Endothelial cell of umbilical vein (primary cell): ENCODE data around the gene SCIN. TPM values are rescaled to one million over a fixed set of nuclear protein-coding genes. Genes with fewer than 3 reads are reported as not detected.

Experiments used
- BruUV-seq: library from RNA; stranded (reverse); fragments of 400-500 nt; replicated peaks from 2 replicates; lab custom pipeline; 2021; lab: Mats Ljungman, UMichigan
- CTCF ChIA-PET: fragments of 300-600, 350-600 bp; sonication (Branson Sonifier 250); formaldehyde crosslinking; loops from one replicate; lab custom pipeline; 2021; ENCODE audit warnings: antibody characterized with exemption, inconsistent platforms; lab: Charles Lee
- POLR2A ChIA-PET: fragments of 300-600, 350-600 bp; sonication (Branson Sonifier 250); formaldehyde crosslinking; loops from one replicate; lab custom pipeline; 2021; ENCODE audit warnings: antibody characterized with exemption, inconsistent platforms; lab: Charles Lee
- DNase-seq: peaks from one replicate; pipeline ENCODE4 v3.0.0-alpha.2; 2011; ENCODE audit warnings: low read depth, low spot score
- FAIRE-seq: peaks from 2 replicates; lab custom pipeline; 2011; peaks lifted over from hg19 to GRCh38; lab: Jason Lieb, UNC
- H2AFZ ChIP-seq: 2 replicates; pipeline ENCODE4 v1.6.0; 2012; ENCODE audit warnings: low read depth, low read length, control low read depth, inconsistent platforms
- H3K27ac ChIP-seq: 2 replicates; pipeline ENCODE4 v1.5.1; 2011; ENCODE audit warnings: low read depth, mild to moderate bottlenecking, control low read depth, low read length, moderate library complexity; ENCODE audit not compliant: insufficient read depth
- H3K27me3 ChIP-seq, 2 experiments: 2 replicates each; pipeline versions ENCODE4 v1.6.0 to v1.6.1; 2011; ENCODE audit warnings: low read length in 2 of 2, mixed read lengths in 1 of 2; ENCODE audit not compliant: control insufficient read depth in 2 of 2, insufficient read depth in 2 of 2
- H3K36me3 ChIP-seq, 2 experiments: 2 replicates in 1 of 2; 3 replicates in 1 of 2; pipeline ENCODE4 v1.5.1; 2011; ENCODE audit warnings: low read length in 2 of 2, mild to moderate bottlenecking in 1 of 2, moderate library complexity in 1 of 2; ENCODE audit not compliant: control insufficient read depth in 2 of 2, insufficient read depth in 2 of 2; ENCODE audit errors: extremely low read depth in 1 of 2
- H3K4me1 ChIP-seq: 3 replicates; pipeline ENCODE4 v1.5.1; 2011; ENCODE audit warnings: mild to moderate bottlenecking, low read length; ENCODE audit not compliant: control insufficient read depth, insufficient read depth; ENCODE audit errors: extremely low read depth
- H3K4me2 ChIP-seq: 2 replicates; pipeline ENCODE4 v1.6.1; 2011; ENCODE audit warnings: low read length, control low read depth, mixed read lengths; ENCODE audit not compliant: insufficient read depth
- H3K4me3 ChIP-seq, 3 experiments: fragments of 200-600 bp in 1 of 3; sonication (generic), shearing (Covaris generic) in 1 of 3; replicated peaks in 1 of 3; 2 replicates each; pipeline ENCODE4 v1.5.1; 2011 to 2016; ENCODE audit warnings: control low read depth in 3 of 3, low read length in 3 of 3, mild to moderate bottlenecking in 2 of 3, inconsistent platforms in 1 of 3, low read depth in 1 of 3, moderate library complexity in 1 of 3; ENCODE audit not compliant: insufficient read depth in 1 of 3
- H3K79me2 ChIP-seq: 2 replicates; pipeline ENCODE4 v1.6.0; 2012; ENCODE audit warnings: low read length, inconsistent platforms; ENCODE audit not compliant: control insufficient read depth, insufficient read depth
- H3K9ac ChIP-seq: replicated peaks from 2 replicates; pipeline ENCODE3; 2011; ENCODE audit warnings: low read length, control low read depth; ENCODE audit not compliant: insufficient read depth; ENCODE audit errors: extremely low read depth
- H3K9me1 ChIP-seq: replicated peaks from 3 replicates; pipeline ENCODE4 v1.6.0; 2011; ENCODE audit warnings: mild to moderate bottlenecking, low read length; ENCODE audit not compliant: control insufficient read depth, insufficient read depth; ENCODE audit errors: extremely low read depth
- H3K9me3 ChIP-seq: replicated peaks from 2 replicates; pipeline ENCODE4 v1.5.1; 2012; ENCODE audit warnings: low read length, inconsistent platforms; ENCODE audit not compliant: control insufficient read depth, insufficient read depth
- H4K20me1 ChIP-seq: replicated peaks from 2 replicates; pipeline ENCODE3; 2011; ENCODE audit warnings: mild to moderate bottlenecking, low read length; ENCODE audit not compliant: control insufficient read depth, insufficient read depth; ENCODE audit errors: extremely low read depth
- CTCF ChIP-seq, 2 donors: IDR thresholded peaks; 1 replicate in 1 of 2; 2 replicates in 1 of 2; pipeline ENCODE4 v1.5.1; 2011; ENCODE audit warnings: low read length in 2 of 2, mild to moderate bottlenecking in 2 of 2, moderate library complexity in 2 of 2, control low read depth in 1 of 2, inconsistent platforms in 1 of 2, low read depth in 1 of 2; ENCODE audit not compliant: insufficient read depth in 1 of 2; ENCODE audit errors: extremely low read depth in 1 of 2
- EZH2 ChIP-seq: IDR thresholded peaks from 2 replicates; pipeline ENCODE4 v1.6.1; 2012; ENCODE audit warnings: borderline replicate concordance, low read depth, mild to moderate bottlenecking, moderate library complexity, low read length, inconsistent platforms; ENCODE audit not compliant: severe bottlenecking
- FOS ChIP-seq: IDR thresholded peaks from 2 replicates; pipeline ENCODE4 v1.6.1; 2011; ENCODE audit warnings: mild to moderate bottlenecking, low read length, moderate library complexity, borderline replicate concordance; ENCODE audit not compliant: insufficient read depth
- GATA2 ChIP-seq: IDR thresholded peaks from 2 replicates; pipeline ENCODE4 v1.7.0; 2011; ENCODE audit warnings: low read depth, mild to moderate bottlenecking, moderate library complexity, mixed read lengths, low read length; ENCODE audit not compliant: insufficient read length, insufficient read depth
- JUN ChIP-seq: IDR thresholded peaks from 2 replicates; pipeline ENCODE4 v1.6.1; 2011; ENCODE audit warnings: borderline replicate concordance, low read depth; ENCODE audit not compliant: insufficient read length, insufficient read depth
- MAX ChIP-seq: IDR thresholded peaks from 2 replicates; pipeline ENCODE4 v1.6.1; 2011; ENCODE audit not compliant: insufficient read depth, insufficient read length
- MYC ChIP-seq: IDR thresholded peaks from one replicate; pipeline ENCODE4 v1.6.1; 2011; ENCODE audit warnings: mild to moderate bottlenecking, low read depth, low read length
- POLR2A ChIP-seq: IDR thresholded peaks from 2 replicates; pipeline ENCODE4 v1.6.1; 2012; ENCODE audit warnings: low read depth, mild to moderate bottlenecking, control low read depth, low read length
- POLR2AphosphoS5 ChIP-seq: IDR thresholded peaks from 2 replicates; pipeline ENCODE4 v1.6.1; 2012; ENCODE audit warnings: low read depth, mild to moderate bottlenecking, control low read depth, low read length, moderate library complexity; ENCODE audit not compliant: insufficient read depth
- dilution Hi-C: fragments of 300-500 bp; cut with MboI; formaldehyde crosslinking; loops from one replicate; pipeline ENCODE4 v1.15.0; 2019; ENCODE audit warnings: low sequenced_read_pairs; ENCODE audit not compliant: extremely low pct_ligation_motif_present
- intact Hi-C: fragments of 100-400 bp; cut with micrococcal nuclease; formaldehyde crosslinking; loops from one replicate; pipeline ENCODE4 v1.10.0; 2022
- polyA plus RNA-seq, 4 experiments: library from polyadenylated mRNA; depleted of rRNA in 3 of 4; stranded (reverse) in 3 of 4; unstranded in 1 of 4; fragments of >200 nt; gene quantifications; 2 replicates each; pipeline versions ENCODE4 v1.2.1 to v1.2.3, GENCODE V29; 2011 to 2012; ENCODE audit warnings: missing spikeins in 1 of 4
- total RNA-seq: library from RNA; stranded (reverse); gene quantifications from 2 replicates; pipeline ENCODE4 v1.2.3, GENCODE V29; 2021

SCIN gene
- total and polyA plus RNA-seq, 2 donors (not counting 3 experiments of a cell fraction or from before 2014, with no cell fraction given) = 0.07 to 0.69 TPM

- Histone ChIP-seq H4K20me1 (no peaks in the 10 kb centered on the region), H3K4me3 (no peak overlapping the region), H3K9ac (no peak overlapping the region), H3K9me1 (no peaks in the 10 kb centered on the region), H3K27me3 (no peaks in the 10 kb centered on the region), H3K27ac (no peak overlapping the region), H3K36me3 (no peaks in the 10 kb centered on the region), H3K4me2 (no peak overlapping the region), H3K79me2 (no peaks in the 10 kb centered on the region), H2AFZ (no peak overlapping the region), H3K4me1 (no peaks in the 10 kb centered on the region), H3K9me3 (no peaks in the 10 kb centered on the region)
- no TSS peak for BruUV-seq
- ChIA-PET POLR2A (interaction anchor here (1.2 kb wide), 1 partner anchor 34 kb away, joined by 6 read pairs; the partner anchor contains the start of gene ARL4A), CTCF (interaction anchor here (0.8 to 1.8 kb wide), 4 partner anchors 13 to 129 kb away, joined by 3 to 5 read pairs (median 3); no protein-coding TSS in a partner anchor)
- TF ChIP-seq MYC (no peak), POLR2A (no peak), JUN (no peak), POLR2AphosphoS5 (no peak), CTCF (IDR thresholded peaks at IDR 0.05; ENCODE audit: extremely low read depth in 1 of 2, insufficient read depth in 1 of 2, low read depth in 1 of 2, low read length in 2 of 2) (no peak), FOS (no peak), EZH2 (no peak), MAX (no peak), GATA2 (no peak)
- DNase-seq = peak; percentile 21
- FAIRE-seq = no peak
- intact Hi-C loops = no loop called here
- dilution Hi-C loops = no loop called here
Observed at GRCh38 chr7:12653518-12653917, 83.0 kb downstream of the SCIN start.
